ENCODE results near the gene ABCD3. TPM values are rescaled to one million over a fixed set of nuclear protein-coding genes. Genes with fewer than 3 reads are reported as not detected.

ABCD3 gene
- total RNA-seq, 1 donor = 35.2 TPM

GRCh38 chr1:94501935-94502334, 83.7 kb downstream of the ABCD3 start:
- no peak overlapping the region for H3K4me3 ChIP-seq (ENCODE audit: low read depth, low read length)
- peak; percentile 66 for DNase-seq (ENCODE audit: low read depth)
- TF ChIP-seq CTCF (IDR thresholded peaks at IDR 0.05; ENCODE audit: insufficient read depth, low read length) = no peak

- no peak for TF ChIP-seq CTCF (IDR thresholded peaks at IDR 0.05; ENCODE audit: insufficient read depth, low read length)
- DNase-seq (ENCODE audit: low read depth) = no peak
- H3K4me3 ChIP-seq (ENCODE audit: low read depth, low read length) = no peak overlapping the region
Observed at GRCh38 chr1:94503153-94503552, 85.0 kb downstream of the ABCD3 start.

- no peak for TF ChIP-seq CTCF (IDR thresholded peaks at IDR 0.05; ENCODE audit: insufficient read depth, low read length)
- H3K4me3 ChIP-seq (ENCODE audit: low read depth, low read length) = no peak overlapping the region
- DNase-seq (ENCODE audit: low read depth) = no peak
Observed at GRCh38 chr1:94504601-94505000, 86.4 kb downstream of the ABCD3 start.

- H3K4me3 ChIP-seq (ENCODE audit: low read depth, low read length) = no peak overlapping the region
- TF ChIP-seq CTCF (IDR thresholded peaks at IDR 0.05; ENCODE audit: insufficient read depth, low read length) = no peak
- DNase-seq (ENCODE audit: low read depth) = no peak
Observed at GRCh38 chr1:94512816-94513215, 94.6 kb downstream of the ABCD3 start.

- peak; percentile 77 for TF ChIP-seq CTCF (IDR thresholded peaks at IDR 0.05; ENCODE audit: insufficient read depth, low read length)
- H3K4me3 ChIP-seq (ENCODE audit: low read depth, low read length) = no peak overlapping the region
- peak; percentile 39 for DNase-seq (ENCODE audit: low read depth)
Observed at GRCh38 chr1:94514095-94514727, 96.0 kb downstream of the ABCD3 start.

- no peak overlapping the region for H3K4me3 ChIP-seq (ENCODE audit: low read depth, low read length)
- no peak for DNase-seq (ENCODE audit: low read depth)
- TF ChIP-seq CTCF (IDR thresholded peaks at IDR 0.05; ENCODE audit: insufficient read depth, low read length) = no peak
Observed at GRCh38 chr1:94515296-94515947, 97.2 kb downstream of the ABCD3 start.

Measured in fibroblast of the aortic adventitia (primary cell).